HEK293 (cell line): ENCODE data around the gene PPAT.

ENCODE experiments used
- FEZF1 ChIP-seq: fragments of 450-650 bp; formaldehyde crosslinking; IDR thresholded peaks from 2 replicates; pipeline ENCODE4 v1.5.1; 2016; ENCODE audit warnings: missing biosample characterization, missing genetic modification characterization
- KLF10 ChIP-seq: fragments of 450-650 bp; IDR thresholded peaks from 2 replicates; pipeline ENCODE4 v1.5.1; 2018; ENCODE audit warnings: missing biosample characterization, mild to moderate bottlenecking, missing genetic modification characterization

- TF ChIP-seq KLF10 (tag by site-specific recombination) (no peak), FEZF1 (no peak)
Measured at GRCh38 chr4:56356650-56357049, 78.8 kb downstream of the PPAT start.
